ENCODE data around the gene TXNRD1.
"Not testable (repeated sequence)": the region's sequence is repeated elsewhere in the genome, so short reads cannot be mapped to it uniquely, and the experiment has no call there.

The TXNRD1 gene

DNA sequence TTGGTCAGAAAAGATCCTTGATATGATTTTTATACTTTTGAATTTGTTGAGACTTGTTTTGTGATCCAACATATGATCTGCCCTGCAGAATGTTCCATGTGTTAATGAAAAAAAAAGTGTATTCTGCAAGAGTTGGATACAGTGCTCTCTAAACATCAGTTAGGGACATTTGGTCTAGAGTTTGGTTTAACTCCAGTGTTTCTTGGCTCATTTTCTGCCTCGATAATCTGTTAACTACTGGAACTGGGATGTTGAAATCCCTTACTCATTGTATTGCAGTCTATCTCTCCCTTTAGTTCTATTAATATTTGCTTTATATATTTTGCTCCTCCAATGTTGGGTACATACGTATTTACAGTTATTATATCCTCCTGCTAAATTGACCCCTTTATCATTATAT is 18.3 kb upstream of the TXNRD1 start:
- no peak for DNase-seq

DNA sequence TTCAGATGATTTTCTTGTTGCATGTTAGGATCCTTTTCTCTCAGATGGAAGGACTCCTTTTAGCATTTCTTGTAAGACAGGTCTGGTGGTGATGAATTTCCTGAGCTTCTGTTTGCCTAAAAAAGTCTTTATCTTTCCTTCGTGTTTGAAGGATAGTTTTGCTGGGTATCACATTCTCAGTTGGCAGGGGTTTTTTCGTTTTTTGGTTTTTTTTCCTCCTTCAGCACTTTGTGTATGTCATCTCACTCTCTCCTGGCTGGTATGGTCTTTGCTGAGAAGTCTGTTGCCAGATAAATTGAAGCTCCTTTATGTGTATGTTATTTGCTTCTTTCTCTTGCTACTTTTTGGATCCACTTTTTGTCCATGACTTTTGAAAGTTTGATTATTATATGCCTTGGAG is 15.6 kb upstream of the TXNRD1 start:
- no peak for DNase-seq

DNA sequence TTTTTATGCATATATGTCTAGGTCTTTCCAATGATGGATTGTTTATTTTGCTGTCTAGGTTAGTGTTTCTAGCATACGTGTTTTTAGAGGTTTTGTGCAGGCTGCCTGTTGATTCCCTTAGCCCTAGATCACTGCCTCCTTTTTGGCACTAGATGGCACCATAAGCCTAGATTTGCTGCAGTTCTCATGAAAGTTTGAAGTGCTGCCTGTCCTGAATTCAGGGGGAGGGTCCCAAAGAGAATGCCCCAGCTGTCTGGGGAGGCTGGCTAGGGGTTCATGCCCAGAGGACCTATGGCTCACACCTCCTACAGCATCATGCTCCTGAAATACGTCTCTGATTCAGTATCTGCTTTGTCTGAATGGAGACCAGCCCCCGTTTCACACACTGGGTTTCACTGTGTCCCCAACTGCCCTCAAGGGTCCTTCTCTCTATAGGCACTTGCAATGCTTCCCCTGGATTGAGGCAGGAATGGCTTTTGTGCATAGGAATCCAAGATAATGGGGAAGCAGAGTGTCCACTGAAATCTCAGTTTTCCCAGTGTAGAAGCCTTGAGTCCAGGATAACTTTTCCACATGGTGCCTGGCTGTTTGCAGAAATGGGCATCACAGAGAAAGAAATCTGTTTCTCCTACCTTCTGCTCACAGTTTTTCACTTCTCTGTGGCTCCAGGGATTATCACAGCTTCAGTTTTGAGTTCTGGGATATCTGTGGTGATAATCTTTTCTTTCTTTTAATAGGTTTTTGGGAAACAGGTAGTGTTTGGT is 14.2 kb upstream of the TXNRD1 start:
- no peak for DNase-seq

DNA sequence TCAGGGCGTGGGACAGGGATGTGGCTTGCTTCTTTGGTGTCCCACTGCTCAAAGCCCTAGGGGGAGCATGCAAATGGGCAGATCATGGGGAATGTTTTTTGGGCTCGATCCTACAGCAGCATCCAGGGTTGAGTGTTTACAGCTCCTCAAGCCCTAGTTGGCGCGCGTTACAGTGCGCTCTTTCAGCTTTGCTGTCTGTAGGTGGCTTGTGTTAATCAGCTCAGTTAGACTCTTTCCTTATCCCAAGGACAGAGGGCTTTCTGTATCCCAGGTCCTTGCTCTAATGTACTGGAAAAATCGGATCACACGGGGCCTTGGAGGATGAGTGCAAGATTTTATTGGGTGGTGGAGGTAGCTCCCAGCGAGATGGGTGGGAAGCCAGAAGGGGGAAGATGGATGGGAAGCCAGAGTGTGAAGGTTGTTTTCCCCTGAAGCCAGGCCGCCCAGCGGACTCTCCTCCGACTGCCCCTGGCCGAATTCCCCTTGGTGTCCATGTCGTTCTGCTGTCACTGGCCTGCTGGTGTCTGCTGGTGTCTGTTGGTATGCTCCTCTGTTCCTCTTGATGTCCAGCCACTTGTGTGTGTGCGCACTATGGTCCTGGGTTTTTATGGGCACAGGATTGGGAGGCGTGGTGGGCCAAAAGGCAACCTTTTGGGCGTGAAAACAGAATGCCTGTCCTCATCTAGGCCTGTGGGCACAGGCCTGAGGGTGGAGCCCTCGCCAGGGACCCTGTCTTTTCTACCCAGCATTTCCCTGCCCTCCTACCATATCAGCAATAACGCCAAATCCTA is 10.7 kb upstream of the TXNRD1 start:
- DNase-seq = no peak

DNA sequence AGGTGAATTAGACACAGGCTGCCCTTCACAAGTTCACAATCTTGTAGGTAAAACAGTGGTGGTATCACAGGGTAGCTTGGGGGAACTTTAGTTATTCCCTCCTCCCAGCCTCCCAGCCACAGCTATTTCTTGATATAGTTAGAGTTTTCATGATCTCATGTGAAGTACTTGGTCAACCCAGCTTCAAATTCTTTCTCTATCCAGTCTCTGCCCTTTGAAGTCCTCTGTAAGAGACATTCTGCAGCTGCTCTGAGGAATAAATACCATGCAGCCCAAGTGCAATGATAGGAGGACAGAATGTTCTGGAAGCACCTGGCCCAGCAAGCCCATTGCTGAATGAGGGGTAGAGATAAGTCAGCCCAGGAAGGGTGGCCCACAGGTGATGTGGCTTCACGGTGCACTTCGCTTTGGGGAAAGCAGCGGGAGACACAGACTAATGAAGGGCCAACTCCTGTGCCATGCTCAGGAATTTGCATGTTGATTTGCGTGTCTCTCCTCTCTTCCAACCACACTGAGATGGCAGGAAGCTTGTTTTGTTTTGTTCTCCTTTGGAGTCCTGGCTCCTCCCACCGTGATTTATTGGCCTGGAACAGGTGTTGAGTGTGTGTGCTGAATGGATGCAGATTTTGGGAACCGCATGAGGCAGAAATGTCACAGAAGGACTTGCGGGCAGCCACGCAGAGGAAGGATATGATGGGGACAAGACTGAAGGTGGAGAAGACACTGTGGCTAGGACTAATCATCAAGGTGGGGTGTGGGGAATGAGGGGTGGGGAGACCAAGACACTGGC is 8.0 kb upstream of the TXNRD1 start:
- no peak for DNase-seq

DNA sequence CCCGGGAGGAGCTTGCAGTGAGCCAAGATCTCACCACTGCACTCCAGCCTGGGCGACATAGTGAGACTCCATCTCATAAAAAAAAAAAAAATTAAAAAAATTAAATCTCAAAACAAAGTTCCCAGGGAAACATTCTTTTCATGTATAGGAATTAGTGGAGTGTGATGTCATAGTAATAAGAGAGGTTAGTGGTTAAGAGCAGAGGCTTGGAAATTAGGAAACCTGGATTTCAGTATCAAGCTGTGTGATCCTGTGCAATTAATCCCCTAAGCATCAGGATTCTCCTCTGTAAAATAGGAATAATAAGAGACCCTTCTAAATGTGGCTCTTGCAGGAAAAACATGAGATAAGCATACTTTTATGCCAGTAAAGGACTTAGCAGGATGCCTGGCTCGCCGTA is 3.1 kb upstream of the TXNRD1 start:
- DNase-seq = no peak

DNA sequence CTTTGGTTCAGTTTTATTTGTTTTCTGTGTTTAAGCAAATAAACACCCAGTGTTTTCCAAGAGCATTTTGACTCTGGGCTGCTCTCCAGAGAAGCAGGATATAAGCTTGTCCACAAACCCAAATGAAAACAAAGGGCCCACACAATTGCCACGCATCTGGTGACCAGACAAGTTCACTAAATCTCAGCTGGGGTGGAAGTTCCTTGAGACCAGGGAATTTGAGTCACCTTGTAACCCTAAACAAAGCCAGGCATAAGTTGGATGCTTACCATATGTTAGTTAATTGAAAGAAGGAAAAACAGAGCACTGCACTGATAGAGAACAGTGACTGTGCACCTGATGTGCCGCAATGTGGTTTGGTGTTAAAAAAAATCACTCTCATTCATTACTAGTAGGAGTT is 1.6 kb upstream of the TXNRD1 start:
- DNase-seq = no peak

DNA sequence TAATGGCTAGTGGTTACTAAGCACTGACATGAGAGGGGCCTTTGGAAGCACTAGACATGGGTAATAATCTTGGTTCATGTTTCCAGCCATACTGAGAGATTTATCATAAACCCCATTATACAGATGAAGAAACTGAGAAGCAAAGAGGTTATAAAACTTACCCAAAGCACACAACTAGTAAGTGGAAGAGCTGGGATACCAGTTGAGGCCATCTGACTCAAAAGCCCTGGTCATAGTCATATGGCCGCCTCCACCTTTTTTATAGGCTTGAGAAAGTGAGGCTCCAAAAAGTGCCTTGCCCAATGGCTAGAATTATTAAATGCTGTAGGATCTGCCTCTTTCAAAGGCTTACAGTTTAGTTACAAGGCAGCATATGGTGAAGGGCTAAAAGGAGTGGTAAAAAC is 944 bp downstream of the TXNRD1 start:
- no peak for DNase-seq

DNA sequence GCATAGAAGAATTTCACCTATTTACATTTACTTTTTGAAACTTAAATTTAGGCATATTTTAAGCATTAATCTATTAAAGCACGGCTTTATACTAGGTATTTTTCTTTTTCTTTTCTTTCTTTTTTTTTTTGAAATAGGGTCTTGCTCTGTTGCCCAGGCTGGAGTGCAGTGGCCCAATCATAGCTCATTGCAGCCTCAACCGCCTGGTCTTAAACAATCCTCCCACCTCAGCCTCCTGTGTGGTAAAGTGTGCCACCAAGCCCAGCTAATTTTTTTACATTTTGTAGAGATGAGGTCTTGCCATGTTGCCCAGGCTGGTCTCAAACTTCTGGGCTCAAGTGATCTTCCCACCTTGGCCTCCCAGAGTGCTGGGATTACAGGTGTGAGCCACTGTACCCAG is 2.9 kb downstream of the TXNRD1 start:
- DNase-seq = not testable (repeated sequence)

DNA sequence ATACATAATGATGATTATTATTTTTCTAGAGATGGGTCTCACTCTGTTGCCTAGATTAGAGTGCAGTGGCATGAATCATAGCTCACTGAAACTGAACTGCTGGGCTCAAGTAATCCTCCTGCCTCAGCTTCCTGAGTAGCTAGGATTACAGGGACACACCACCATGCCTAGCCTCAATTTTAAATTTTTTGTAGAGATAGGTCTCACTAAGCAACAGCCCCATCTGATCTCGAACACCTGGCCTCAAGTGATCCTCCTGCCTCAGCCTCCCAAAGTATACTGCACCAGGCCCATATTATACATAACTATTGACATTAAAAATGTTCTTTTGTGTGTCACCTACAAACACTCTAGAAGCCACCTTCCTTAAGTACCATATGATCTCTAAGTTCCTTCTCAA is 3.4 kb downstream of the TXNRD1 start:
- no peak for DNase-seq

DNA sequence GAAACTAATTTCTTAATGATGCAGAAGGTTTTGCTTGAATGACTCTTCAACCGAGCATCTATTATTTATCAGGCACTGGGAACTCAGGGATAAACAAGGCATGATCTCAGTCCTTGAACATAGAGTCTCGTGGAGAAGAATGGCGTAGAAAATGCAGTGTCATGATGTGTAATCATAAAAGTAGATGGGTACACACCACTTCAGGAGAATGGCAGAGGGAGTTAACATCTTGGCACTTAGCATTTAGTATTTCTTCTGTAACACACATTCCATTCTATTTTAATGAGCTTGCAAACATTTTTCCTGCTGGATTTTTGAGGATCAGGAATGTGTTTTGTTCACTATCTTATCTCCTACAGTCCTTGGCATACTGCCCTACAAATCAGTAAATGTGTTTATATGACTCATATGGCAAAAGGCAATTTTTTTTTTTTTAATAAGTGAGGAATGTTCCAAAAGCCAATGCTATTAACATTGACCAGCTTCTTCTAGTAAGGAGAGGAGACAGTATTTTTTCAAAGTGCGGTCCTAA is 3.8 kb downstream of the TXNRD1 start:
- no peak for DNase-seq

DNA sequence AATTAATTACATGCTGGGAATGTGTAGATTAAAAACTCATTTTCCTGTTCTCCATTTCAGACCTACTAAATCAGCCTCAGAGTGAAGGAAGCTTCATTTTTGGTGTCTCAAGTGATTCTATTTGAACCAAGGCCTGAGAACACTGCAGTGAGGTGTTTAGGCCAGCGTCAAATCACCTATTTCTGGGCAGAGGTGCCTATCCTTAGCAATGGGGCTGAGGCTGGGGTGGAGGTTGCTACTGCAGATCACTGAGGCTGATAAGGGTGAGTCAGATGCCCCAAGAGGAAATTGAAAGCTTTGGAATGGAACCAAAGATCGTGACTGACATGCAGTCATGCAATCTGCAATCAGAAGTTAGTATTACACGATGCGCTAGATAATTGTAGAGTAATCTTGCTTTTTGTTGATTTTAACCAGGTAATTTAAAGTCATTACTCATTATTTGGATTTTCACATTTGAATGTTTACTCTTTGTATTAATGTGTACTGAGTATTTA is 4.4 kb downstream of the TXNRD1 start:
- no peak for DNase-seq

DNA sequence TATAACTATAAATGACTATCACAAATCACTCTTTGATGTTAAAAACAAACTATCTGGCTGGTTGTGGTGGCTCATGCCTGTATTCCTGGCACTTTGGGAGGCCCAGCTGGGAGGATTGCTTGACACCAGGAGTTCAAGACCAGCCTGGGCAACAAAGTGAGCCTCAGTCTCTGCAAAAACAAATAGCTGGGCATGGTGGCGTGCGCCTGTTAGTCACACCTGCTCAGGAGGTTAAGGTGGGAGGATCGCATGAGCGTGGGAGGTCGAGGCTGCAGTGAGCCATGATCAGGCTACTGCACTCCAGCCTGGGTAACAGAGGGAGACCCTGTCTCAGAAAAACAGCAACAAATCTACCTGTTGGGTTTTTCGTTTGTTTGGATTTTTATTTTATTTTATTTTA is 5.4 kb downstream of the TXNRD1 start:
- no peak for DNase-seq

DNA sequence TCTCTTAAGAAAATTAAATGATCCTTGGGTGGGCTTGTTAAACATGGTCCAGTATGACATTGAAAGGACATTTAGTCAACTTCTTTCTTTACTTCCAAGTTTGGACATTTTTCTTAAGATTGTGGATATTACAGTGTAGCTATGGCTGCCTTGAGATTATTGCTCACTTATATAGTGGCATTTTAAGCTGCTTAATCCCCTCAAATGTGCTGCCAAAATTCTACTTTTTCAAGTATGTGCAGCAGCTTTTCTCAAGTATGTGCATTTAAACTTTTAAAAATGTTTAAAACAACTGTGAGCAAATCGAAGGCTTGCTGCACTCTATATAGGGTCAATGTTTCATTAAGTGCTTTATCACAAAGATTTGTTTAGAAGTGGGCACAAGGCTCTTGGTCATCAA is 7.4 kb downstream of the TXNRD1 start:
- DNase-seq = no peak

DNA sequence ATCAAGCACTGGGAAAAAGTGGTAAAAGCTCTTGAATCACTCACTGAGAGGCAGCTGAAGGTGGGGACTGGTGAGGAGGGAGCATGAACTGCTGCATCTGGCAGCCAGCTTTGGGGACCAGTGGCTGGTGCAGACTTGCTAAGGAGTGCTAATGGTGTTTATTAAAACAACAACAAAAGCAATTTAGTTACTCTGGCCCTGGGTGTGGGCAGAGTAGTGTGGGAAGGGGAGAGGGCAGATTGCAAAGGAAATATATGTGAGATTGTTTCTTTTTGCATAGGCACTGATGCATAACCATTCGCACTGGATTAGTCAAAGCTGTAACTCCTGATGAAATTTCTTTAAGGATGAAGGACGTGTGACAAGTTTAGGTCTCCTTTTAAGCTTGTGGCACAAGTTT is 8.1 kb downstream of the TXNRD1 start:
- DNase-seq = no peak

DNA sequence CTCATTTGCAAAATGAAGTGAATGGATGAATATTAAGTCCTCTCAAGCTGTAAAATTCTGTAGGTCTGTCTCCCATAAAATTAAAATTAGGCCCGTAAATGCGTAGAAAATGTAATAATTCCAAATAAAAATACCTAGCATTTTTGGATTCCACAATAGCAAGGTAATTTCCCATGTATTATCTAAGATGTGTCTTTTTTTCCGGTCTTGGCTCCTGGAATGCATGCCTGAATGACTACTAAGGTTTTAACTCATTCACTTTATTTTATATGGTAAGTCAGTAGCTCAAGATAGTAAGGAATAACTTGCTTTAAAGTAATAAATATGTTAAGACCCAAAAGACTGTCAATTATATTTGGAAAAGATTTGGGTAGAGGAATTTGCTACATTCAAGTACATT is 11.1 kb downstream of the TXNRD1 start:
- DNase-seq = no peak

DNA sequence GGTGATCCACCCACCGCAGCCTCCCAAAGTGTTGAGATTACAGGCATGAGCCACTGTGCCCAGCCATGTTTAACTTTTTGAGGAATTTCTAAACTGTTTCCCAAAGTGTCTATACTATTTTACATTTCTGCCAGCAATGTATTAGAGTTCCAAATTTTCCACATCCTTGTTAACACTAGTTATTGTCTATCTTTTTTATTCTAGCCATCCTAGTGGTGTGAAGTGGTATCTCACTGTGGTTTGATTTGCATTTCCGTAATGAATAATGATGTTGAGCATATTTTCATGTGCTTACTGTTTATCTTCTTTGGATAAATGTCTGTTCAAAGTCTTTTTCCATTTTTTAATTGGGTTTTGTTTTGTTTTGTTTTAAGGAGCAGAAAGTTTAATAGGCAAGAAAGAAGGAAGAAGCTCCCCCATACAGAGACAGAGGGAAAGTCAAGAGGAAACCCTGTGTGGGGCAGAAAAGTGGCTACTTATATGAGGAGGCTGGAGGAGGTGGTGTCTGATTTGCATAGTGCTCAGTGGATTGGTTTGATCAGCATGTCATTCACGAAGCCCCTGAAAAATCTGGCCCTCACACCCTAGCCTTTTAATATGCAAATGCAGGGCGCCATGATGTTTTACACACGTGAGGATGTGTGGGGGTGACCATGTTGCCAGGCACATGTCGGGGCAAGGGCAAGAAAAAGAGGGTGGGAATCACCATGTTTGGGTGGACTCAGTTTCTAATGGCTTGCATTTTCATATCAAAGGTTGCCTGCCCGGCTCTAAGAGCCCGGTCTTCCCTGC is 14.9 kb downstream of the TXNRD1 start:
- no peak for DNase-seq

DNA sequence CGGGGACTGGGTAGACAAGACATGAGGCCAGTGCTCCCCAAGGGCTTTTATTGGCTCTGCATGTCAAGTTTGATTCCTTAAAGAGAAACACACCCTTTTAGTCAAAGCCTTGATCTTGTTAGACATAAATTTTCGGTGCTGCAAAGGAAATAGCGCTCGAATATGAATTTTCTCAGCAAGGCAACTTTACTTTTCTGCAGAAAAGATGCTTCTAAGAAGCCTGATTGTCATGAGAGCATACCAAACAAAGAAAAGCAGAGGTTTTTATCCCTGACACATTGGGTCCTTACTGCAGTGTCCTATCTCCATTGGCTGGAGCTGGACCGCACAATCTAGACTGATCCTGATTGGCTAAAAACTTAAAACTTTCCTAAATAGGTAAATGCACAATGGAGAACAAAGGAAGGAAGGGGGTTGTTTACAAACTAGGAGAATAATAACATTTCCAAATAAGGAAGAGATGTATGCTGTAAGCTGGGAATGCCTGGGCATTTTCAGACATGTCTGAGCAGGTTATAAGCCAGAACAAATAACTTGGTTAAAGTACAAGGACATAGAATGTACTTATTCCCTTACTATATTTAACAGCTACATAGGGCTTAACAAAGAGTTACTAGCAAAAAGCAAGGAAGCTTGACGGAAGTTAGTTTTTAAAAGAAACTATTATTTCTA is 17.2 kb downstream of the TXNRD1 start:
- DNase-seq = no peak

DNA sequence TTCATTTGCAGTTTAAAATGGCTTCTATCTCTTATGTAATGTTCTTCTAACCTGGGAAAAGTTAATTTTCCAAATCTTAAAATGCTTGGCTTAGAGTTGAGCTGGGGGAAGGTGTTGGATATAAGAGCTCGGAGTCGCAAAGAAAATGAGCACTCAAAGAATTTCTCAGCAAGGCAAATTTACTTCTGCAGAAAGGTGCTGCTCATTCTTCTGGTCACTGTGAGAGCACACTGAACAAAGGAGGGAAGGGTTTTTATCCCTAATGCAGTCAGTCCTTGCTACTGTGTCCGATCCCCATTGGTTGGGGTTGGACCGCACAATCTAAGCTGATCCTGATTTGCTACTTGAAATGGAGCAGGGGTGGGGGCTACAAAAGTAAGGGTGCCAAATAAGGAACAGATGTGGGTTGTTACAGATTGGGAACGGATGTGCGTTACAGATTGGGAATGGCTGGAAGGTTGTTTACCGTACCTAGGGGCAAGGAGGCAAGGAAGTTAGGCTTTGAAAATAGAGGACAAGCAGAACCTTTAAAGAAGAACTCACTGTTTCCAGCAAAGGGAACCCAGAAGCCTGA is 19.4 kb downstream of the TXNRD1 start:
- DNase-seq = no peak

DNA sequence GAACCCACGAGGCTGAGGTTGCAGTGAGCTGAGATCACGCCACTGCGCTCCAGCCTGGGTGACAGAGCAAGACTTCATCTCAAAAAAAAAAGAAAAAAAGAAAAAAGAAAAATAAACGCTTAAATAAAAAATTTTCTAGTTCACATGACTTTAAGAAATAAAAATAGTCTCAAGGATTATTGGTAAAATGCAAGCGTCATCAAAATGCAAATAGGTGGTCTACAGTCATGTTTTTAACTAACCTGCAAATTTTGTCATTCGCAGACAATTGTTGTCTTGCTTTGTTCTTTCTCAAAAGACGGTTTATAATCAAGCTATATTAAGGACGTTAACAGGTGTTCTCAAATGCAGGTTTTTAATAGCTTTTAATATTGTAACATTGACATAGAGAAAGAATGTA is 22.4 kb downstream of the TXNRD1 start:
- no peak for DNase-seq

DNA sequence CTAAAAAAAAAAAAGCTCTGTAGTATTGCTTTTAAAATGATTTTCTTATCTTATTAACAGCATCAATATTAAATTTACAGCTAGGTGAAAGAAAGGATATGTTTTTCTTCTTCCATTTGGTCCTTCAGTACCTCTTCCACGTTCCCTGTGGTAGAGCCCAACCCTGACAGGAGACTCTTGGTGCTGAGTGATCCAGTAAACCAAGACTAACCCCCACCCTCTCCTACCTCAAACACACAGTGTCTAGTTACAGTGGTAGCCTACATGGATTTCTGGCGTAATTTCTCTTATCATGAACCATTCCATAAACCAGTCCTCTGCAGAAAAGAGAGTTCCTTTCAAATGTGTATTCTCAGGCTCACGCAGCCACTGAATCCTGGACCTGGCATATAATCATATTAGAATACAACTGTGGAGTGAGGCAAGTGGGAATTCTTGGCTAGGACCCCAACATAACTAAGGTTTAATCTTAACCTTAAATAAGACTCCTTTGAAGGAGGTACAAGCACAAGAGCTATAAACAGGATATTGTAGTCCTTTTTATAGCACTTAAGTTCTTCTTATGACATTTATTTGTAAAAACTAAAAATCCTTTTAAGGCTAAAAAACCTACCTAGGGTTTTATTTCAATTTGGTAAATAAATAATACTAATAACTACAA is 27.1 kb downstream of the TXNRD1 start:
- no peak for DNase-seq
